Esophagus mucosa (tissue), 1 donor: ENCODE results near the gene IPO8. TPM values are rescaled to one million over a fixed set of nuclear protein-coding genes. Genes with fewer than 3 reads are reported as not detected.
"Not testable (repeated sequence)": the region's sequence is repeated elsewhere in the genome, so short reads cannot be mapped to it uniquely, and the experiment has no call there.

Source experiments
- ATAC-seq: fragments of 200-7000 bp; cut with Tn5 transposase; one replicate; pipeline ENCODE4 v1.9.1; 2020
- total RNA-seq: library from RNA; stranded (reverse); gene quantifications from one replicate; pipeline ENCODE4 v1.2.4, GENCODE V29; 2023
- donor health status: DM: yes; HTN: yes; CAD: no.

Gene IPO8
- total RNA-seq, 1 donor from 2014 or later, result 29.7 TPM

- ATAC-seq, result no peak
Measured at GRCh38 chr12:30603129-30603528, 92.5 kb downstream of the IPO8 start.

- no peak for ATAC-seq
Measured at GRCh38 chr12:30602678-30603077, 93.0 kb downstream of the IPO8 start.

- peak; percentile 89 for ATAC-seq
Measured at GRCh38 chr12:30599608-30600007, 96.1 kb downstream of the IPO8 start.

- no peak for ATAC-seq
Measured at GRCh38 chr12:30598889-30599288, 96.8 kb downstream of the IPO8 start.

- ATAC-seq, result no peak
Measured at GRCh38 chr12:30595742-30596141, 99.9 kb downstream of the IPO8 start.

GRCh38 chr12:30594509-30594908 lies 101.2 kb downstream of the IPO8 start:
- ATAC-seq, result no peak

GRCh38 chr12:30588572-30588971 lies 107.1 kb downstream of the IPO8 start:
- not testable (repeated sequence) for ATAC-seq

- ATAC-seq, result no peak
Measured at GRCh38 chr12:30587782-30588181, 107.9 kb downstream of the IPO8 start.

- no peak for ATAC-seq
Measured at GRCh38 chr12:30585877-30586276, 109.8 kb downstream of the IPO8 start.

- ATAC-seq, result no peak
Measured at GRCh38 chr12:30582943-30583342, 112.7 kb downstream of the IPO8 start.

- no peak for ATAC-seq
Measured at GRCh38 chr12:30580344-30580743, 115.3 kb downstream of the IPO8 start.

Other genes starting within 250 kb of the IPO8 start
- gene CAPRIN2, start 59.1 kb upstream of the IPO8 start, total RNA-seq, result 6.6 TPM
- gene TSPAN11, start 230.9 kb upstream of the IPO8 start, total RNA-seq, result 0.72 TPM